H1 (cell line): ENCODE measurements around the gene SEL1L3. TPM values are rescaled to one million over a fixed set of nuclear protein-coding genes. Genes with fewer than 3 reads are reported as not detected.

Experiments
- CHD7 ChIP-seq: fragments of 300-600 bp; sonication (generic); IDR thresholded peaks from 2 replicates; pipeline ENCODE4 v1.7.1; 2012; ENCODE audit warnings: low read length, moderate library complexity, mild to moderate bottlenecking, inconsistent platforms; ENCODE audit not compliant: insufficient replicate concordance
- polyA plus RNA-seq, 7 experiments: library from polyadenylated mRNA; depleted of rRNA in 3 of 7; stranded (reverse) in 5 of 7; unstranded in 2 of 7; fragments of >200 nt in 5 of 7; fragments of 200-250 nt in 2 of 7; gene quantifications; 1 replicate in 5 of 7; 2 replicates in 1 of 7; 4 replicates in 1 of 7; pipeline versions ENCODE4 v1.2.1 to v1.2.3, GENCODE V29; 2011 to 2013; ENCODE audit warnings: missing spikeins in 2 of 7, mixed read lengths in 2 of 7
- total RNA-seq: library from RNA; stranded (reverse); fragmentation: NEBNext Ultra II Directional; extraction: Animal tissue kit (Norgen Biotek cat#: 25700); gene quantifications from 2 replicates; pipeline ENCODE4 v1.2.1, GENCODE V29; 2021

The SEL1L3 gene
- total and polyA plus RNA-seq, 2 of the 8 experiments (the other 6 are each of a cell fraction or from before 2014, with no cell fraction given): 18.2 to 54.0 TPM

GRCh38 chr4:25782482-25782881 lies 80.3 kb downstream of the SEL1L3 start (continued):
- no peak for TF ChIP-seq CHD7
